Uterus (tissue), 2 donors: ENCODE data around the gene RNASE12.
"Not testable (repeated sequence)": the region's sequence is repeated elsewhere in the genome, so short reads cannot be mapped to it uniquely, and the experiment has no call there.

ENCODE experiments used
- CTCF ChIP-seq, 4 experiments: fragments of 200-600 bp in 2 of 4; fragments of 450-650 bp in 2 of 4; sonication (generic) in 2 of 4; IDR thresholded peaks; one replicate each; pipeline ENCODE4 v1.5.1; 2016 to 2019; ENCODE audit warnings: antibody characterized with exemption in 4 of 4, mild to moderate bottlenecking in 2 of 4, moderate library complexity in 1 of 4
- POLR2A ChIP-seq, 2 donors: fragments of 450-650 bp; IDR thresholded peaks; one replicate each; pipeline ENCODE4 v1.6.1; 2016; ENCODE audit warnings: antibody characterized with exemption in 2 of 2, mild to moderate bottlenecking in 1 of 2, moderate library complexity in 1 of 2

- TF ChIP-seq CTCF, POLR2A (IDR thresholded peaks at IDR 0.05): not testable (repeated sequence)
Observed at GRCh38 chr14:20572382-20572990, 18.7 kb downstream of the RNASE12 start.
